Measurements from ENCODE around the gene SNED1.

The SNED1 gene

DNA sequence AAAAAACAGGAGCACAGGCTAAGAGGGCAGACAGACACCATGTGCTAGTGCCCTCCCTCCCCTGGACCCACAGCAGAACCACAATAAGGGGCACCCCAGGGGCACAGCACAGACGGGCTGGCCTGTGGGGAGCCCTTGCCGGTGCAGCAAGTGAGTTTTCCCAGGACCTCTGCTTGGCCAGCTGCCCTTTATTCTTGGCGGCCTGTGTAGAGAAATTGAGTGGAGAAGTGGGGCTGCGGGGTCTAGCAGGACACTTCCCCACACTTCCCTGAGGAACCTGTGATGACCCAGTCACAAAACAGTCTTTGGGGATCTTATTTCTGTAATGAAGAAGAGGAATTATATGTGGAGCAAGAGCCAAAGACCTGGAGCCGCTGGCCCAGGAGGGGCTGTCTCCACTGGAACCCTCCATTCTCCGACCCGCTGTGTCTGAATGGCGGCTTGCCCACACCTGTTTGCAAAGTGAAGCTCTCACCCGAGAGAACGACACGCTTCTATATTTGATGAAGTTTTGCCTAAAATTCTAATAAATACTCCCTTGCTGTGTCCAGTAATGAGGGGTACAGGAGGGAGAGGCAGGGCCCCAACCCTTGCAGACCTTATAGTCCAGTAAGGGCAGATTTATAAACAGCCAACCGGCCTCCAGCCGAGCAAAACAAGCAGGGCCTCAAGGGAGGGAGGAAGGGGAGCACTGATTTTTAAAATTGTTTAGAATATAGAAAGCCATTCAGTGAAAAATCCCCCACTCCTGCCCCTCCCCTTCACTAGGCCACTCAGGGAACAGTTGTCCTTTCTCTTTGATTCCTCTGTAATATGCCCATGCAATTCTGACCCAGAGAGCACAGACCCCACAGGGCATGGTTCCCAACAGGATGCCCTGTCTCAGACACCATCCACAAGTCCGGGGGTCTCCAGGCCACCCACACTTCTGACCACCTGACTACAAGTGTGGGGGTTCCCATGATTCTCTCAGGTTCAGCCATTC, 44.7 kb upstream of the SNED1 start:
- TF ChIP-seq, protein P1, sequence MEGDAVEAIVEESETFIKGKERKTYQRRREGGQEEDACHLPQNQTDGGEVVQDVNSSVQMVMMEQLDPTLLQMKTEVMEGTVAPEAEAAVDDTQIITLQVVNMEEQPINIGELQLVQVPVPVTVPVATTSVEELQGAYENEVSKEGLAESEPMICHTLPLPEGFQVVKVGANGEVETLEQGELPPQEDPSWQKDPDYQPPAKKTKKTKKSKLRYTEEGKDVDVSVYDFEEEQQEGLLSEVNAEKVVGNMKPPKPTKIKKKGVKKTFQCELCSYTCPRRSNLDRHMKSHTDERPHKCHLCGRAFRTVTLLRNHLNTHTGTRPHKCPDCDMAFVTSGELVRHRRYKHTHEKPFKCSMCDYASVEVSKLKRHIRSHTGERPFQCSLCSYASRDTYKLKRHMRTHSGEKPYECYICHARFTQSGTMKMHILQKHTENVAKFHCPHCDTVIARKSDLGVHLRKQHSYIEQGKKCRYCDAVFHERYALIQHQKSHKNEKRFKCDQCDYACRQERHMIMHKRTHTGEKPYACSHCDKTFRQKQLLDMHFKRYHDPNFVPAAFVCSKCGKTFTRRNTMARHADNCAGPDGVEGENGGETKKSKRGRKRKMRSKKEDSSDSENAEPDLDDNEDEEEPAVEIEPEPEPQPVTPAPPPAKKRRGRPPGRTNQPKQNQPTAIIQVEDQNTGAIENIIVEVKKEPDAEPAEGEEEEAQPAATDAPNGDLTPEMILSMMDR (conservative IDR thresholded peaks at IDR 0.05; ENCODE audit: low read length) = no peak
- no peak overlapping the region for H3K4me3 ChIP-seq (ENCODE audit: low read length)
- DNase-seq (ENCODE audit: low read depth) = no peak

DNA sequence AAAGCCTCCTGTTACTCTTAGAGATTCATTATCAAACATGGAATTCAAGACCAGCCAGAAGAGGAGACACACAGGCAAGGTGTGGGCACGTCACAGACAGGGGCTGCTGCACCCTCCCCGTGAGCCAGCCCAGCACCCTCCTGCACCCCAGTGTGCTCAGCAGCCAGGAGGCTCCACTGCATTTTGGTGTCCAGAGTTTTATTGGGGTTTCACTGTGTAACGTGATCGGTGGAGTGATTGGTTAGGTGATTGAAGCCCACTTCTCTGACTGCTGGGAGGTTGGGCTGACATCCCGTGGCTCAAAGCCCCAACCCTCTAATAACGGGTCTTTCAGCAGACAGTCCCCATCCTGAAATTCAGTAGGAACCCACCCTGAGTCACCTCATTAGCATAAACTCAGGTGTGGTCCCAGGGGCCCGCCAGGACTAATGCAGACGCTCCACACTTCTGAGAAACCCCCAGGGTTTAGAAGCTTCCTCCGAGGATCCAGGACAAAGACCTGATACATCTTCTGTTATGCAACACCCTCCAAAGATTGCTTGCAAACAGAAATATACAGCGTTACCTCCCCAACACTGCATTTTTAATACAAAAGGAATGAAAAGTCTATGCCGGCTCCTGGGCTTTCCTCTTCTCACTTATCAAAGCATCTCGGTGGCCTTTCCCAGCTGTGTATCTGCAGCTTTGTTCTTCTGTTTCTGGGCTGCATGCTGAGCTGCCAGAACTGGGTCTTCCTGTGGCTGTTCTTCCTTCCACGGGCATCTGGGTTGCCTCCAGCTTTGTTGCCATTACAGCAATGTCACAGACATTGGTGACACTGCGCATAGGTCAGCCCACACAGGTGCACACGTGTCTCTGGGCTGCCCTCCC, 43.7 kb upstream of the SNED1 start:
- no peak overlapping the region for H3K4me3 ChIP-seq (ENCODE audit: low read length)
- DNase-seq (ENCODE audit: low read depth) = no peak
- TF ChIP-seq, protein P1 (conservative IDR thresholded peaks at IDR 0.05; ENCODE audit: low read length) = no peak

DNA sequence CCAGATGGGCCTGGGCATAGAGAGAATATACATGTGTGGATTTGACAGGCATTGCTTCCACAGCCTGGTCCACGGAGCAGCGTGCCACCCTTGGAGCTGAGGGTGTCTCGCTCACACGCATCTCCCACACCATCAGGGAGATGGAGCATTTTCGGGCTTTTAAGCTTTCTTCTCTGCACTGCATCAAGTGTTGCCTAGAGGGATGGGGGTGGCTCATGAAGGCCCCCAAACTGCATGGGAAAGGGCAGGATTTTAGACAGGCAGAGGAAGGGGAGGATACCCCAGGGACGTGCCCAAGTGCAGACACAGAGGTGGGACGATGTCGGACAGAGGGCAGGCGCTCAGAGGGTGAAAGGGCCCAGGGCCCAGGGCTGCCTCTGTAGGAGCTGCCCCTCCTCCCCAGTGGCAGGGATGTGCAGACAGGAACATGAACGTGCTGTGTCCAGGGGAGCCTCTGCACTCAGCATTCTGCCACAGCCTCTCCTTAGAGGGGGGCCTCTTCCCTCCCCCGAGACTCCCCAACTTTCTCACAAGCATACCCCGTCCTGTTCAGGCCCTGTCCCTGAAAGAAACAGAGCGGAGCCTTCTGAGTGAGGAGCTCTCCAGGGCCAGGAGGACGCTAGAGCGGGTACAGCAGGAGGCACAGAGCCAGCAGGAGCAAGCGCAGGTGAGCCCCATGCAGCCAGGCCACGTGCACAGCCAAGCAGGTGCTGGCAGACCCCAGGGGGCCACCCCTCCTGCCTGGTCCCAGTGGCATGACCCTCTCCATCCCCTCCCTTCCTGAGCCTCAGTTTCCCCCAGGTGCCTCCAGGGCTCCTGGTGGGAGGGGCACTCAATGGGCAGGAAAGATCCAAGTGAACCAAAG, 42.9 kb upstream of the SNED1 start:
- no peak overlapping the region for H3K4me3 ChIP-seq (ENCODE audit: low read length)
- DNase-seq (ENCODE audit: low read depth) = no peak
- TF ChIP-seq, protein P1 (conservative IDR thresholded peaks at IDR 0.05; ENCODE audit: low read length) = no peak

DNA sequence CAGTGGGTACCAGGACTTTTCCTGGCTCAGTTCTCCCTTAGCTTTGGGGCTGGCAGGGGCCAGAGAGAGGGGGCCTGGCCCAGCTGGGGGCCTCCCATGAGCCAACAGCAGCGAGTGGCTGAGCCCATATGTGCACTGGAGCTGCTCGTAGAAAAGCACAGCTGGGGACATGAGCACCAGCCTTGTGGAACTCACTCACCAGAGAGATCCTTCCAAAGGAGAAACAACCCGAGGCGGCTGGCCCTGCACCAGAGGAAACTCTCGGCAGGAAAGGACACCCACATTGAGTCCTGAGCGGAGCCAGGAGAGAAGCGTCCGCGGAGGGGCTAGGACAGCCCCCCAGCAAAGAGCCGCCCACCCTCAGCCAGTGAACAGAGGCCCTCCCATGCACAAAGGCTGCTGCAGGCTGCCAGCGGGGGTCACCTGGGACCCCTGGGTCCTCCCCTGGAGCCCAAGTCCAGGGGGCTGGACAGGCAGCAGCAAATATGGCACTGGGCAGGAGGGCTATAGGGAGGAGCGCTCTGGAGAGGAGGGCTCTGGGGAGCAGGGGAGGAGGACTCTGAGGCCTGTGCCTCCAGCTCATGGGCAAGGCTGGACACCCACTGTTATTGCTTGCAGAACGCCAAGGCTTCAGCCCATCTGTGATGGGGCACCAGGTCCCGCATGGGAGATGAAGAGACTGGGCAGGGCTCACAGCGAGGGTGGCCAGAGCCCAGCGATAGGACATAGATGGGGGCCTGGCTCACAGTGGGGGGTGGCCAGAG, 42.1 kb upstream of the SNED1 start:
- no peak overlapping the region for H3K4me3 ChIP-seq (ENCODE audit: low read length)
- no peak for DNase-seq (ENCODE audit: low read depth)
- TF ChIP-seq, protein P1 (conservative IDR thresholded peaks at IDR 0.05; ENCODE audit: low read length) = no peak

DNA sequence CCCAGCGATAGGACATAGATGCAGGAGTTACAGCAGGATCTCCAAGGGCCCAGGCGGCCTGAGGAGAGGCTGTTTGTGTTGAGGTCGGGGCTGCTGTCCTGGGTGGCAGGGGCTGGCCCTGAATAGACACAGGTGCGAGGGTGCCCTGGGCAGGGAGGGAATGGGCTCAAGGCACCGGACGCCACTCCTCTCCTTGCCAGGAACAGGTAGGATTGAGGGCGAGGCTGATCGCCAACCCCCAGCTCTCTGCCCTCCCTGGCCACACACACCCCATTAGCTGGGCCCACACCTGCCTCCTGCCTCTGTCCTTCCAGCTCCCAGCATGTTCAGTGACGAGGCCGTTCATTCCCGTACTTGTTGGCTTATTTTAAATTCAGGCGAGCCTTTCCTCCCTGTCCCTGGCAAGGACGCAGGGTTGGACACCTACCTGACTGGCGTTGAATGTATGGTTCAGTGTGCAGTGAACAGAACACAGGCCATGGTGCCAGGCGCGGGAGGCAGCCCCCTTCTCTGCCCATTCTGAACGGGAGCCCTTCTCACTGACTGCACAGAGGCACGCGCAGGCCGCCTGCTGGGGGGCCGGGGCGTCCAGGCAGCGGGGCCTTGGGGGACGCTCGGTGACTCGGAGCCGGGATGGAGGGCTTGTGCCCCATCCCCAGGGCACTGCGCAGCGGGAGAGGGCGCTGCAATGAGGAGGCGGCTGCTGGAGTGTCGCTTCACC, 41.3 kb upstream of the SNED1 start:
- H3K4me3 ChIP-seq (ENCODE audit: low read length) = no peak overlapping the region
- no peak for DNase-seq (ENCODE audit: low read depth)
- TF ChIP-seq, protein P1 (conservative IDR thresholded peaks at IDR 0.05; ENCODE audit: low read length) = no peak

Data from AG10803 (cell line).